HepG2 (cell line): ENCODE measurements around the gene LMAN1L. TPM values are rescaled to one million over a fixed set of nuclear protein-coding genes. Genes with fewer than 3 reads are reported as not detected.
A peak's percentile ranks its signal among the peaks of the same experiment; 100 is the strongest.

Source experiments
- ATAC-seq: fragments of 200-7000 bp; cut with Tn5 transposase; 3 replicates; pipeline ENCODE4 v1.9.1; 2020; ENCODE audit warnings: mild to moderate bottlenecking, moderate library complexity
- BruUV-seq: library from RNA; stranded (reverse); fragments of 400-500 nt; replicated peaks from 2 replicates; lab custom pipeline; 2021; lab: Mats Ljungman, UMichigan
- CTCF ChIA-PET: fragments of 300-600 bp; formaldehyde crosslinking; extraction: SDS; loops from one replicate; lab custom pipeline; 2021; ENCODE audit warnings: low total read pairs, inconsistent platforms, low intra/inter-chr PET ratio; lab: Yijun Ruan, JAX
- POLR2A ChIA-PET: fragments of 350-600 bp; sonication (Branson Sonifier 250); formaldehyde crosslinking; loops from one replicate; lab custom pipeline; 2020; ENCODE audit warnings: antibody characterized with exemption, inconsistent platforms; lab: Yijun Ruan, JAX
- DNase-seq: peaks from one replicate; pipeline ENCODE4 v3.0.0-alpha.2; 2015; ENCODE audit warnings: low spot score
- FAIRE-seq: peaks from 3 replicates; lab custom pipeline; 2011; peaks lifted over from hg19 to GRCh38; lab: Jason Lieb, UNC
- H2AFZ ChIP-seq: one replicate; pipeline ENCODE4 v1.6.1; 2011; ENCODE audit warnings: low read length, inconsistent platforms
- H3K27ac ChIP-seq: fragments of 300-600 bp; 3 replicates; pipeline ENCODE4 v1.8.0; 2011; ENCODE audit warnings: mixed run types, mild to moderate bottlenecking, mixed read lengths, low read length, inconsistent platforms; ENCODE audit not compliant: insufficient read depth; ENCODE audit errors: extremely low read length
- H3K27me3 ChIP-seq, 2 experiments: fragments of 200-600 bp in 1 of 2; 2 replicates in 1 of 2; 3 replicates in 1 of 2; pipeline versions ENCODE4 v1.6.0 to v1.8.0; 2011; ENCODE audit warnings: low read length in 2 of 2, mild to moderate bottlenecking in 2 of 2, moderate library complexity in 2 of 2, inconsistent platforms in 1 of 2; ENCODE audit not compliant: insufficient read depth in 2 of 2, control insufficient read depth in 1 of 2
- H3K36me3 ChIP-seq, 2 experiments: fragments of 200-600 bp in 1 of 2; replicated peaks in 1 of 2; 2 replicates in 1 of 2; 3 replicates in 1 of 2; pipeline versions ENCODE4 v1.5.1 to v1.8.0; 2011; ENCODE audit warnings: low read length in 2 of 2, inconsistent platforms in 1 of 2; ENCODE audit not compliant: insufficient read depth in 2 of 2, control insufficient read depth in 1 of 2
- H3K4me1 ChIP-seq: 2 replicates; pipeline ENCODE4 v1.5.1; 2012; ENCODE audit warnings: low read length, inconsistent platforms; ENCODE audit not compliant: insufficient read depth
- H3K4me2 ChIP-seq: 2 replicates; pipeline ENCODE4 v1.6.0; 2011; ENCODE audit warnings: low read depth, low read length, inconsistent platforms
- H3K4me3 ChIP-seq, 3 experiments: fragments of 200-600 bp in 1 of 3; sonication (generic), shearing (Covaris generic) in 1 of 3; replicated peaks in 1 of 3; 2 replicates each; pipeline ENCODE4 v1.5.1; 2011 to 2016; ENCODE audit warnings: low read length in 3 of 3, inconsistent platforms in 2 of 3, low read depth in 2 of 3, mild to moderate bottlenecking in 2 of 3, control low read depth in 1 of 3, mixed read lengths in 1 of 3; ENCODE audit not compliant: insufficient read depth in 1 of 3
- H3K79me2 ChIP-seq: one replicate; pipeline ENCODE4 v1.6.1; 2011; ENCODE audit warnings: low read length, inconsistent platforms; ENCODE audit not compliant: insufficient read depth
- H3K9ac ChIP-seq: 2 replicates; pipeline ENCODE4 v1.6.0; 2011; ENCODE audit warnings: mild to moderate bottlenecking, low read depth, low read length, inconsistent platforms; ENCODE audit not compliant: insufficient read depth
- H3K9me3 ChIP-seq: 2 replicates; pipeline ENCODE4 v1.5.1; 2012; ENCODE audit warnings: mild to moderate bottlenecking, low read length
- H4K20me1 ChIP-seq: 2 replicates; pipeline ENCODE4 v1.6.0; 2011; ENCODE audit warnings: inconsistent platforms, mild to moderate bottlenecking, low read length, moderate library complexity; ENCODE audit not compliant: insufficient read depth
- AGO2 ChIP-seq: fragments of 200-400 bp; formaldehyde crosslinking; optimal IDR thresholded peaks from 2 replicates; pipeline ENCODE3; 2017; ENCODE audit warnings: mild to moderate bottlenecking, low read depth, low read length, moderate library complexity
- ARID2 ChIP-seq: sonication (generic); formaldehyde crosslinking; IDR thresholded peaks from 2 replicates; pipeline ENCODE4 v1.8.1; 2022; ENCODE audit warnings: mild to moderate bottlenecking, missing genetic modification reagents, borderline replicate concordance
- ATM ChIP-seq: fragments of 450-650 bp; IDR thresholded peaks from 2 replicates; pipeline ENCODE4 v1.7.1; 2017; ENCODE audit warnings: mild to moderate bottlenecking, borderline replicate concordance
- DBP ChIP-seq: sonication (generic); formaldehyde crosslinking; IDR thresholded peaks from 2 replicates; pipeline ENCODE4 v1.4.0; 2020; ENCODE audit warnings: missing genetic modification reagents; ENCODE audit errors: not compliant biosample characterization
- GATAD2A ChIP-seq: IDR thresholded peaks from 2 replicates; pipeline ENCODE4 v1.6.1; 2016
- RBFOX2 ChIP-seq: fragments of 200-400 bp; formaldehyde crosslinking; IDR thresholded peaks from 2 replicates; pipeline ENCODE4 v1.6.1; 2017; ENCODE audit warnings: low read depth, mild to moderate bottlenecking, low read length
- RELA ChIP-seq: sonication (generic); formaldehyde crosslinking; IDR thresholded peaks from 2 replicates; pipeline ENCODE4 v1.4.0; 2020; ENCODE audit warnings: missing genetic modification reagents
- SALL1 ChIP-seq: sonication (generic); formaldehyde crosslinking; IDR thresholded peaks from 2 replicates; pipeline ENCODE4 v1.8.0; 2022; ENCODE audit warnings: mild to moderate bottlenecking, missing genetic modification reagents
- SIX1 ChIP-seq: sonication (generic); formaldehyde crosslinking; IDR thresholded peaks from 2 replicates; pipeline ENCODE4 v1.4.0; 2020; ENCODE audit warnings: missing genetic modification reagents, borderline replicate concordance
- ZNF331 ChIP-seq: sonication (generic); formaldehyde crosslinking; IDR thresholded peaks from 2 replicates; pipeline ENCODE4 v1.4.0; 2020; ENCODE audit warnings: missing genetic modification reagents
- ZNF609 ChIP-seq: sonication (generic); formaldehyde crosslinking; IDR thresholded peaks from 2 replicates; pipeline ENCODE4 v1.4.0; 2020; ENCODE audit warnings: mild to moderate bottlenecking, missing genetic modification reagents, borderline replicate concordance
- WGBS: methylation state at CpG from one replicate; pipeline ENCODE4 v1.1.6; 2017; ENCODE audit warnings: low lambda C conversion rate; 5-methylcytosine and 5-hydroxymethylcytosine counted together
- in situ Hi-C: cut with HindIII; loops from 2 replicates; pipeline ENCODE4 v1.10.0; 2017; ENCODE audit warnings: low pct_unique_long_range_greater_than_20kb; ENCODE audit not compliant: extremely low pct_ligation_motif_present
- intact Hi-C: fragments of 100-400 bp; cut with micrococcal nuclease; formaldehyde crosslinking; loops from one replicate; pipeline ENCODE4 v1.10.0; 2022; ENCODE audit not compliant: unreplicated experiment
- polyA plus RNA-seq, 8 experiments: library from polyadenylated mRNA; depleted of rRNA in 3 of 8; stranded (reverse) in 7 of 8; unstranded in 1 of 8; fragments of >200 nt; fragmentation: Illumina TruSeq in 4 of 8; extraction: Trizol in 4 of 8; gene quantifications; 2 replicates each; pipeline versions ENCODE4 v1.2.1 to v1.2.3, GENCODE V29; 2011 to 2016; ENCODE audit warnings: low read depth in 4 of 8, missing spikeins in 1 of 8, mixed read lengths in 1 of 8; ENCODE audit not compliant: insufficient read depth in 1 of 8
- total RNA-seq, 5 experiments: library from RNA; depleted of rRNA; stranded (reverse); fragments of >200 nt; fragmentation: Illumina TruSeq; extraction: Trizol; gene quantifications; 2 replicates each; pipeline ENCODE4 v1.2.3, GENCODE V29; 2016; ENCODE audit warnings: low read depth in 1 of 5

LMAN1L gene
- total and polyA plus RNA-seq, 2 of the 13 experiments (the other 11 are each of a cell fraction or from before 2014, with no cell fraction given), result not detected

- H3K9ac ChIP-seq, result no peak overlapping the region
- H3K27me3 ChIP-seq, result no peaks in the 10 kb centered on the region
- H3K4me2 ChIP-seq, result no peak overlapping the region
- H3K79me2 ChIP-seq, result no peaks in the 10 kb centered on the region
- H3K4me3 ChIP-seq, result no peak overlapping the region
- DNase-seq, result no peak
- peaks cover 20 to 41% of the 10 kb centered on the region in 2 experiments; a peak in 4 of 5 replicates for H3K36me3 ChIP-seq
- ChIA-PET POLR2A (no interaction called here), CTCF (interaction anchor here (2.5 kb wide), 1 partner anchor 28 kb away, joined by 56 read pairs; no protein-coding TSS in a partner anchor)
- 95% methylated on average over 12 of the region's 25 CpGs for WGBS
- no TSS peak for BruUV-seq
- no peak for FAIRE-seq
- no peaks in the 10 kb centered on the region; the same call in 1 of the 2 replicates for H4K20me1 ChIP-seq
- in situ Hi-C loops, result no loop called here
- no peak overlapping the region for H3K27ac ChIP-seq
- H2AFZ ChIP-seq, result no peak overlapping the region
- TF ChIP-seq GATAD2A (no peak), AGO2 (peak; percentile 53), ZNF331 (CRISPR knock-in tag) (no peak), SALL1 (no peak), RELA (CRISPR knock-in tag) (no peak)
- TF ChIP-seq, all 625 proteins: peak for 1
- H3K4me1 ChIP-seq, result peaks cover 13% of the 10 kb centered on the region
- no peak for ATAC-seq
- intact Hi-C loops, result no loop called here
- H3K9me3 ChIP-seq, result no peaks in the 10 kb centered on the region
Measured at GRCh38 chr15:74798388-74799254, 14.0 kb upstream of the LMAN1L start.

- intact Hi-C loops (no loop called here), in situ Hi-C loops (no loop called here)
- Histone ChIP-seq H3K36me3 (peaks cover 20 to 41% of the 10 kb centered on the region in 2 experiments), H3K9ac (no peak overlapping the region), H4K20me1 (no peaks in the 10 kb centered on the region; the same call in 1 of the 2 replicates), H2AFZ (no peak overlapping the region), H3K4me1 (peaks cover 13% of the 10 kb centered on the region), H3K9me3 (no peaks in the 10 kb centered on the region), H3K27ac (no peak overlapping the region), H3K79me2 (no peaks in the 10 kb centered on the region), H3K4me2 (no peak overlapping the region), H3K27me3 (no peaks in the 10 kb centered on the region), H3K4me3 (no peak overlapping the region)
- no peak for FAIRE-seq
- DNase-seq, result no peak
- BruUV-seq, result no TSS peak
- WGBS, result 98% methylated on average over 14 of the region's 16 CpGs
- CTCF ChIA-PET, result interaction anchor here (1.3 to 2.5 kb wide), 2 partner anchors 22 to 28 kb away, joined by 6 to 56 read pairs; no protein-coding TSS in a partner anchor
- ATAC-seq, result no peak
- POLR2A ChIA-PET, result no interaction called here
- TF ChIP-seq ARID2, result no peak
- TF ChIP-seq SIX1 (CRISPR knock-in tag), result no peak
- TF ChIP-seq ATM, result no peak
- no peak for TF ChIP-seq ZNF609 (CRISPR knock-in tag)
- TF ChIP-seq RBFOX2, result no peak
- TF ChIP-seq DBP (CRISPR knock-in tag), result no peak
Measured at GRCh38 chr15:74799255-74799855, 13.3 kb upstream of the LMAN1L start.
